Progenitor cell of endocrine pancreas (in vitro differentiated cells): Measurements from ENCODE around the gene FRS2. TPM values are rescaled to one million over a fixed set of nuclear protein-coding genes. Genes with fewer than 3 reads are reported as not detected.

Experiments
- DNase-seq: peaks from one replicate; pipeline ENCODE4 v3.0.0; 2021; ENCODE audit warnings: low spot score; ENCODE audit not compliant: unreplicated experiment
- H3K27ac Mint-ChIP-seq: 2 replicates; pipeline ENCODE4 v1.8.0; 2021; ENCODE audit warnings: mild to moderate bottlenecking, moderate library complexity, mixed read lengths
- H3K27me3 Mint-ChIP-seq: 2 replicates; pipeline ENCODE4 v1.8.0; 2021; ENCODE audit warnings: mixed read lengths
- H3K36me3 Mint-ChIP-seq: 2 replicates; pipeline ENCODE4 v1.8.0; 2022; ENCODE audit warnings: mixed read lengths; ENCODE audit not compliant: insufficient read depth
- H3K4me1 Mint-ChIP-seq: 2 replicates; pipeline ENCODE4 v1.8.0; 2021; ENCODE audit warnings: low read depth, mixed read lengths
- H3K4me3 Mint-ChIP-seq: 2 replicates; pipeline ENCODE4 v1.8.0; 2021; ENCODE audit warnings: low read depth, mild to moderate bottlenecking, moderate library complexity, mixed read lengths
- H3K9me3 Mint-ChIP-seq: 2 replicates; pipeline ENCODE4 v1.8.0; 2021; ENCODE audit warnings: low read depth, mixed read lengths
- CTCF ChIP-seq: fragments of 200-600 bp; sonication (generic); IDR thresholded peaks from one replicate; pipeline ENCODE4 v1.5.0; 2021; ENCODE audit warnings: antibody characterized with exemption, mild to moderate bottlenecking; ENCODE audit not compliant: unreplicated experiment
- total RNA-seq: library from RNA; stranded (reverse); gene quantifications from 2 replicates; pipeline ENCODE4 v1.2.1, GENCODE V29; 2021

Gene FRS2
- total RNA-seq, 1 donor from 2014 or later = 42.6 TPM

GRCh38 chr12:69509308-69509736, 39.1 kb downstream of the FRS2 start:
- H3K9me3 Mint-ChIP-seq = no peaks in the 10 kb centered on the region
- H3K27ac Mint-ChIP-seq = no peak overlapping the region
- no peak overlapping the region for H3K4me3 Mint-ChIP-seq
- no peak for TF ChIP-seq CTCF
- DNase-seq = no peak
- H3K4me1 Mint-ChIP-seq = peaks cover 36% of the 10 kb centered on the region
- H3K27me3 Mint-ChIP-seq = no peaks in the 10 kb centered on the region
- no peaks in the 10 kb centered on the region for H3K36me3 Mint-ChIP-seq

- TF ChIP-seq CTCF = no peak
- Mint-ChIP-seq H3K9me3 (no peaks in the 10 kb centered on the region), H3K27me3 (no peaks in the 10 kb centered on the region), H3K36me3 (no peaks in the 10 kb centered on the region), H3K4me1 (peaks cover 40% of the 10 kb centered on the region), H3K4me3 (no peak overlapping the region), H3K27ac (peak overlapping the region; percentile 54)
- DNase-seq = no peak
These were observed 40.0 kb downstream of the FRS2 start for GRCh38 chr12:69509904-69510827.

- no peaks in the 10 kb centered on the region for H3K27me3 Mint-ChIP-seq
- H3K4me3 Mint-ChIP-seq = no peak overlapping the region
- no peak for DNase-seq
- no peaks in the 10 kb centered on the region for H3K9me3 Mint-ChIP-seq
- H3K27ac Mint-ChIP-seq = no peak overlapping the region
- no peak for TF ChIP-seq CTCF
- no peaks in the 10 kb centered on the region for H3K36me3 Mint-ChIP-seq
- H3K4me1 Mint-ChIP-seq = peaks cover 44% of the 10 kb centered on the region
These were observed 40.8 kb downstream of the FRS2 start for GRCh38 chr12:69511016-69511415.

GRCh38 chr12:69511469-69512267, 41.5 kb downstream of the FRS2 start:
- Mint-ChIP-seq H3K4me1 (peaks cover 44% of the 10 kb centered on the region), H3K27ac (no peak overlapping the region), H3K27me3 (no peaks in the 10 kb centered on the region), H3K9me3 (no peaks in the 10 kb centered on the region), H3K36me3 (no peaks in the 10 kb centered on the region), H3K4me3 (no peak overlapping the region)
- no peak for TF ChIP-seq CTCF
- no peak for DNase-seq

- no peaks in the 10 kb centered on the region for H3K9me3 Mint-ChIP-seq
- no peaks in the 10 kb centered on the region for H3K36me3 Mint-ChIP-seq
- TF ChIP-seq CTCF = no peak
- DNase-seq = no peak
- no peak overlapping the region for H3K4me3 Mint-ChIP-seq
- H3K27me3 Mint-ChIP-seq = no peaks in the 10 kb centered on the region
- no peak overlapping the region for H3K27ac Mint-ChIP-seq
- H3K4me1 Mint-ChIP-seq = peaks cover 44% of the 10 kb centered on the region
These were observed 42.6 kb downstream of the FRS2 start for GRCh38 chr12:69512820-69513219.
